ENCODE data around the gene PCCA.
A peak's percentile ranks its signal among the peaks of the same experiment; 100 is the strongest.
"Not testable (repeated sequence)": the region's sequence is repeated elsewhere in the genome, so short reads cannot be mapped to it uniquely, and the experiment has no call there.

Gene PCCA

DNA sequence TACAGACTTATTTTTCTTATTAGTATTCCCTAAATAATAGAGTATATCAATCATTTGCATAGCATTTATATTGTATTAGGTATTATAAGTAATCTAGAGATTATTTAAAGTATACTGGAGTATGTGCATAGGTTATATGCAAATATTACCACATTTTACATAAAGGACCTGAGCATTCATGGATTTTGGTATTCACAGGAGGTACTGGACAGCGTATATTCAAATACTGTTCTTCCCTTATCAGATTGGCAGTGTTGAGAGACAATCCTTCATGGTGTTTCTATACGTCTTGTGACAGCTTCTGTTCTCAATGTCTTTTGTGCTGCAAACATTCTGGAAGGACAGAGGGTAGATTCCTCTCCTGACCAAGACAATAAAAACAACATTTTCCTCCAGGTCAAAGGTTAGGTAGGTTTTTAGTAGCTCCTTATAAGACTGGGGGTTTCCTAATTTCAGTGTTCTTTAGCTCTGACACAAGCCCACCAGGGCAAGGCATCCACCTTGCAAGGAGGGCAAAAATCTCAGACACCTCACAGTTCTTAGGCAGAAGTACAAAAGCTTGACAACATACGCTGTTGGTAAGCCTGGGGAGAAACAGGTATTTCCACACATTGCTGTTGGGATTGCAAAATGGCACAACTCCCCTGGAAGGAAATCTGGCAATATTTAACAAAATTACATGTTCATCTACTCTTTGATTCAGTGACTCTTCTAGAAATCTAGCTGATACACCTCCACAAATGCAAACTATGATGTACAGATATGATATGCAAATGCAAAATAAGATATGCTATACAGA is 20.6 kb upstream of the PCCA start:
- Histone ChIP-seq H3K4me1 (ENCODE audit: control insufficient read depth, insufficient read depth, low read length) (no peaks in the 10 kb centered on the region), H3K27me3 (ENCODE audit: control insufficient read depth, insufficient read depth, low read length) (no peaks in the 10 kb centered on the region), H3K36me3 (ENCODE audit: control insufficient read depth, insufficient read depth, low read length) (no peaks in the 10 kb centered on the region), H3K4me3 (ENCODE audit: low read length) (no peak overlapping the region), H3K27ac (ENCODE audit: low read length) (no peak overlapping the region), H3K9me3 (ENCODE audit: control insufficient read depth, insufficient read depth, low read length) (no peaks in the 10 kb centered on the region)
- WGBS (ENCODE audit: insufficient coverage, insufficient read length): no CpG with 5 or more reads among the region's 3 CpGs
- no peak for DNase-seq (ENCODE audit: low read depth, low spot score)

- no CpG with 5 or more reads among the region's 1 CpG for WGBS (ENCODE audit: insufficient coverage, insufficient read length)
- DNase-seq (ENCODE audit: low read depth, low spot score): no peak
- Histone ChIP-seq H3K36me3 (ENCODE audit: control insufficient read depth, insufficient read depth, low read length) (no peaks in the 10 kb centered on the region), H3K27ac (ENCODE audit: low read length) (no peak overlapping the region), H3K4me3 (ENCODE audit: low read length) (no peak overlapping the region), H3K4me1 (ENCODE audit: control insufficient read depth, insufficient read depth, low read length) (no peaks in the 10 kb centered on the region), H3K9me3 (ENCODE audit: control insufficient read depth, insufficient read depth, low read length) (no peaks in the 10 kb centered on the region), H3K27me3 (ENCODE audit: control insufficient read depth, insufficient read depth, low read length) (no peaks in the 10 kb centered on the region)
Measured at GRCh38 chr13:100069278-100069677, 19.6 kb upstream of the PCCA start.

GRCh38 chr13:100075700-100076587 is 12.9 kb upstream of the PCCA start:
- H3K36me3 ChIP-seq (ENCODE audit: control insufficient read depth, insufficient read depth, low read length): no peaks in the 10 kb centered on the region
- peaks cover 1% of the 10 kb centered on the region; the same call in 1 of the 2 replicates for H3K4me1 ChIP-seq (ENCODE audit: control insufficient read depth, insufficient read depth, low read length)
- H3K27me3 ChIP-seq (ENCODE audit: control insufficient read depth, insufficient read depth, low read length): no peaks in the 10 kb centered on the region
- H3K4me3 ChIP-seq (ENCODE audit: low read length): no peak overlapping the region
- no peak for DNase-seq (ENCODE audit: low read depth, low spot score)
- no CpG with 5 or more reads among the region's 10 CpGs for WGBS (ENCODE audit: insufficient coverage, insufficient read length)
- H3K27ac ChIP-seq (ENCODE audit: low read length): no peak overlapping the region
- no peaks in the 10 kb centered on the region for H3K9me3 ChIP-seq (ENCODE audit: control insufficient read depth, insufficient read depth, low read length)

- not testable (repeated sequence) for H3K36me3 ChIP-seq (ENCODE audit: control insufficient read depth, insufficient read depth, low read length); H3K9me3 ChIP-seq (ENCODE audit: control insufficient read depth, insufficient read depth, low read length); DNase-seq (ENCODE audit: low read depth, low spot score); H3K4me1 ChIP-seq (ENCODE audit: control insufficient read depth, insufficient read depth, low read length); H3K4me3 ChIP-seq (ENCODE audit: low read length); H3K27me3 ChIP-seq (ENCODE audit: control insufficient read depth, insufficient read depth, low read length); H3K27ac ChIP-seq (ENCODE audit: low read length)
- no CpG with 5 or more reads among the region's 9 CpGs for WGBS (ENCODE audit: insufficient coverage, insufficient read length)
Measured at GRCh38 chr13:100079003-100079402, 9.9 kb upstream of the PCCA start.

- H3K36me3 ChIP-seq (ENCODE audit: control insufficient read depth, insufficient read depth, low read length); H3K27ac ChIP-seq (ENCODE audit: low read length); H3K27me3 ChIP-seq (ENCODE audit: control insufficient read depth, insufficient read depth, low read length); DNase-seq (ENCODE audit: low read depth, low spot score); H3K4me3 ChIP-seq (ENCODE audit: low read length); H3K4me1 ChIP-seq (ENCODE audit: control insufficient read depth, insufficient read depth, low read length); H3K9me3 ChIP-seq (ENCODE audit: control insufficient read depth, insufficient read depth, low read length): not testable (repeated sequence)
- no CpG with 5 or more reads among the region's 6 CpGs for WGBS (ENCODE audit: insufficient coverage, insufficient read length)
Measured at GRCh38 chr13:100083401-100083800, 5.5 kb upstream of the PCCA start.

- DNase-seq (ENCODE audit: low read depth, low spot score): no peak
- no peak overlapping the region for H3K27ac ChIP-seq (ENCODE audit: low read length)
- WGBS (ENCODE audit: insufficient coverage, insufficient read length): no CpG with 5 or more reads among the region's 12 CpGs
Measured at GRCh38 chr13:100088273-100088643, 635 bp upstream of the PCCA start.

DNA sequence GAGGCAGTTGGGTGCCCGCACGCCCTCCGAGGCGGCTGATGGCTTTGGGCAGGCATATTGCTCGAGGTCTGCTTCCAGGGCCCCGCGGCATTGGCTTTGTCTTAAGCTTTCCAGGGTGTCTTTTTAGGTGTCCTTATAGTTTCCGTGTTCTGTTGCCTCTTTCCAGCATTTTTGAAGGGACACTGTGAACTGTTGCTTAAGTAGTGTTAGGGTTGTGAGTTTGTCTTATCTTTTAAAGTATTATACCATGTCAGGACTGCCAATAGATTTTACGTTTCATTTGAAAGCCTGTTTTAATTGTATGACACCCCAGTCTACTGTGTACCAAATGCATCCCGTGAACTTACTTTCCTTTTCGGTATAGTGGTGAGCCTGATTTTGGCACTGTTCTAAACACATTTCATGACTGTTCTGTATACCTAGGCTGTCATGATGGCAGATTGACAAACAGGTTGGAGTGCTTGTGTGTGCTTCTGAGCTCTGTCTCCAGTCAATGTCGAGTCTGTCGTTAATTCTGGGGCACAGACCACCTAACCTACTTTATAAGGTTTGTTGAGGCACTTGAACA is 656 bp downstream of the PCCA start:
- no peaks in the 10 kb centered on the region for H3K27me3 ChIP-seq (ENCODE audit: control insufficient read depth, insufficient read depth, low read length)
- H3K4me1 ChIP-seq (ENCODE audit: control insufficient read depth, insufficient read depth, low read length): peaks cover 3% of the 10 kb centered on the region; the same call in 1 of the 2 replicates
- no peaks in the 10 kb centered on the region for H3K9me3 ChIP-seq (ENCODE audit: control insufficient read depth, insufficient read depth, low read length)
- H3K4me3 ChIP-seq (ENCODE audit: low read length): peak overlapping the region; percentile 99
- WGBS (ENCODE audit: insufficient coverage, insufficient read length): no CpG with 5 or more reads among the region's 13 CpGs
- DNase-seq (ENCODE audit: low read depth, low spot score): no peak
- peaks cover 5% of the 10 kb centered on the region; the same call in 1 of the 2 replicates for H3K36me3 ChIP-seq (ENCODE audit: control insufficient read depth, insufficient read depth, low read length)
- H3K27ac ChIP-seq (ENCODE audit: low read length): no peak overlapping the region

More at GRCh38 chr13:100088273-100088643, 635 bp upstream of the PCCA start:
- H3K4me1 ChIP-seq (ENCODE audit: control insufficient read depth, insufficient read depth, low read length): peaks cover 3% of the 10 kb centered on the region; the same call in 1 of the 2 replicates
- peaks cover 5% of the 10 kb centered on the region; the same call in 1 of the 2 replicates for H3K36me3 ChIP-seq (ENCODE audit: control insufficient read depth, insufficient read depth, low read length)
- H3K9me3 ChIP-seq (ENCODE audit: control insufficient read depth, insufficient read depth, low read length): no peaks in the 10 kb centered on the region
- no peaks in the 10 kb centered on the region for H3K27me3 ChIP-seq (ENCODE audit: control insufficient read depth, insufficient read depth, low read length)
- H3K4me3 ChIP-seq (ENCODE audit: low read length): peak overlapping the region; percentile 99; the same call in 1 of the 2 replicates

DNA sequence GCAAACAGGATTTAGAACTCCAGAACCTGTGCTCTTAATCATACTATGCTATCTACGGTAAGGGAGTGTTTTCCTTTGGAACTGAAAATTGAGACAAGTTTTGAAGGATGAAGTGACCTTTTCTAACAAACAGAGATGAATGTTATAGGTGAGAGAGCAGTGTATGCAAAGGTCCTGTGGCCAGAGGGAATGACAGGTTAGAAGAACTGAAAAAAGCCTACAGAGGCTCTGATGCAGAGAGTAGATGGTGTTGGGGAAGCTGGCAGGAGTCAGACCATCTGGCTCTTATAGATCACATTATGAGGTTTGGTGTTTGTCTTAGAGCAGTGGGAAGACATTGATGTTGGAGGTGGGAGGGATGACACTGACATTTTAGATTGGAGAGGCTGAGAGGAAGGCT is 2.0 kb downstream of the PCCA start:
- Histone ChIP-seq H3K36me3 (ENCODE audit: control insufficient read depth, insufficient read depth, low read length) (peaks cover 4% of the 10 kb centered on the region; the same call in 1 of the 2 replicates), H3K27me3 (ENCODE audit: control insufficient read depth, insufficient read depth, low read length) (no peaks in the 10 kb centered on the region), H3K27ac (ENCODE audit: low read length) (no peak overlapping the region), H3K4me1 (ENCODE audit: control insufficient read depth, insufficient read depth, low read length) (peaks cover 3% of the 10 kb centered on the region; the same call in 1 of the 2 replicates), H3K9me3 (ENCODE audit: control insufficient read depth, insufficient read depth, low read length) (no peaks in the 10 kb centered on the region), H3K4me3 (ENCODE audit: low read length) (no peak overlapping the region)
- no CpG with 5 or more reads among the region's 1 CpG for WGBS (ENCODE audit: insufficient coverage, insufficient read length)
- DNase-seq (ENCODE audit: low read depth, low spot score): no peak

GRCh38 chr13:100091391-100091790 is 2.5 kb downstream of the PCCA start:
- H3K27me3 ChIP-seq (ENCODE audit: control insufficient read depth, insufficient read depth, low read length): no peaks in the 10 kb centered on the region
- no peak overlapping the region for H3K4me3 ChIP-seq (ENCODE audit: low read length)
- H3K4me1 ChIP-seq (ENCODE audit: control insufficient read depth, insufficient read depth, low read length): peaks cover 3% of the 10 kb centered on the region; the same call in 1 of the 2 replicates
- no peaks in the 10 kb centered on the region for H3K36me3 ChIP-seq (ENCODE audit: control insufficient read depth, insufficient read depth, low read length)
- DNase-seq (ENCODE audit: low read depth, low spot score): no peak
- WGBS (ENCODE audit: insufficient coverage, insufficient read length): no CpG with 5 or more reads among the region's 2 CpGs
- no peaks in the 10 kb centered on the region for H3K9me3 ChIP-seq (ENCODE audit: control insufficient read depth, insufficient read depth, low read length)
- no peak overlapping the region for H3K27ac ChIP-seq (ENCODE audit: low read length)

DNA sequence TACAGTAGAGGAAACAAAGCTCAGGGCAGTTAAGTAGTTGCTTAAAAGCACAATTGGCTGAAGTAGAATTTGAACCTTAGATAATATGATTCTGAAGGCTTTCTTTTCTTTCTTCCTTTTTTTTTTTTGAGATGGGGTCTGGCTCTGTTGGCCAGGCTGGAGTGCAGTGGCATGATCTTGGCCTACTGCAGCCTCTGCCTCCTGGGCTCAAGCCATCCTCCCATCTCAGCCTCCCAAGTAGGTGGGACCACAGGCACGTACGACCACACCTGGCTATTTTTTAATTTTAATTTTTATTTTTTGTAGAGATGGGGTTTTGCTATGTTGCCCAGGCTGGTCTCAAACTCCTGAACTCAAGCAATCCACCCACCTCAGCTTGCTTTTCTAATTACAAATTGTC is 3.4 kb downstream of the PCCA start:
- not testable (repeated sequence) for H3K27me3 ChIP-seq (ENCODE audit: control insufficient read depth, insufficient read depth, low read length); H3K4me1 ChIP-seq (ENCODE audit: control insufficient read depth, insufficient read depth, low read length); H3K36me3 ChIP-seq (ENCODE audit: control insufficient read depth, insufficient read depth, low read length); H3K4me3 ChIP-seq (ENCODE audit: low read length); H3K9me3 ChIP-seq (ENCODE audit: control insufficient read depth, insufficient read depth, low read length); H3K27ac ChIP-seq (ENCODE audit: low read length); DNase-seq (ENCODE audit: low read depth, low spot score)
- WGBS (ENCODE audit: insufficient coverage, insufficient read length): no CpG with 5 or more reads among the region's 2 CpGs
